IPS-18a (cell line): ENCODE data around the gene POFUT1.
A peak's percentile ranks its signal among the peaks of the same experiment; 100 is the strongest.
"Not testable (repeated sequence)": the region's sequence is repeated elsewhere in the genome, so short reads cannot be mapped to it uniquely, and the experiment has no call there.

Source experiments
- H3K27ac ChIP-seq: one replicate; pipeline ENCODE4 v1.5.1; 2013; ENCODE audit warnings: low read length
- H3K27me3 ChIP-seq: one replicate; pipeline ENCODE4 v1.6.1; 2013; ENCODE audit warnings: mild to moderate bottlenecking, low read length; ENCODE audit not compliant: control insufficient read depth, insufficient read depth
- H3K36me3 ChIP-seq: one replicate; pipeline ENCODE4 v1.6.1; 2013; ENCODE audit warnings: low read depth, low read length; ENCODE audit not compliant: control insufficient read depth
- H3K4me1 ChIP-seq: one replicate; pipeline ENCODE4 v1.6.1; 2013; ENCODE audit warnings: low read depth, low read length; ENCODE audit not compliant: control insufficient read depth
- H3K4me3 ChIP-seq: one replicate; pipeline ENCODE4 v1.5.1; 2013; ENCODE audit warnings: low read length
- H3K9ac ChIP-seq: one replicate; pipeline ENCODE4 v1.6.1; 2013; ENCODE audit warnings: mild to moderate bottlenecking, low read length, moderate library complexity
- H3K9me3 ChIP-seq: one replicate; pipeline ENCODE4 v1.6.1; 2013; ENCODE audit warnings: low read depth, low read length; ENCODE audit not compliant: control insufficient read depth

POFUT1 gene

DNA sequence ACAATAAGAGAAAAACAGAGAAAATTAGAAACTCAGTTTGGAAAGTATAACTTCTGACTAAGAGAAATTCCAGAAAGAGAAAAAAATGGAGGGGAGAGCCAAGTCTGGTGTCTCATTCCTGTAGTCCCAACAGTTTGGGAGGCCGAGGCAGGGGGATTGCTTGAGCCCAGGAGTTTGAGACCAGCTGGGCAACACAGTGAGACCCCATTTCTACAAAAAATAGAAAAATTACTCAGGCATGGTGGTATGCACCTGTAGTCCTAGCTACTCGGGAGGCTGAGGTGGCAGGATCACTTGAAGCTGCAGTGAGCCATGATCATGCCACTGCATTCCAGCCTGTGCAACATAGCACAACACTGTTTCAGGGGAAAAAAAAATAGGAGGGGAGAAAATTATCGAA, 66.7 kb downstream of the POFUT1 start:
- Histone ChIP-seq H3K9me3 (no peaks in the 10 kb centered on the region), H3K9ac (no peak overlapping the region), H3K4me3 (no peak overlapping the region), H3K27me3 (no peaks in the 10 kb centered on the region), H3K36me3 (no peaks in the 10 kb centered on the region), H3K27ac (no peak overlapping the region), H3K4me1 (no peaks in the 10 kb centered on the region)

- not testable (repeated sequence) for H3K27ac ChIP-seq, H3K9me3 ChIP-seq, H3K4me3 ChIP-seq, H3K9ac ChIP-seq, H3K27me3 ChIP-seq, H3K4me1 ChIP-seq, H3K36me3 ChIP-seq
Observed at GRCh38 chr20:32275163-32275562, 67.5 kb downstream of the POFUT1 start.

GRCh38 chr20:32277361-32278198, 69.9 kb downstream of the POFUT1 start, which contains the start of gene KIF3B:
KIF3B (plus strand) TSS chr20:32277651; CDS start chr20:32309778, 32,127 bp downstream.
- no peaks in the 10 kb centered on the region for H3K36me3 ChIP-seq
- H3K4me1 ChIP-seq = no peaks in the 10 kb centered on the region
- peak within 1 kb of the TSS; percentile 88 for H3K4me3 ChIP-seq
- no peak within 1 kb of the TSS for H3K27ac ChIP-seq
- no peaks in the 10 kb centered on the region for H3K9me3 ChIP-seq
- H3K9ac ChIP-seq = peak within 1 kb of the TSS; percentile 52
- H3K27me3 ChIP-seq = no peaks in the 10 kb centered on the region

DNA sequence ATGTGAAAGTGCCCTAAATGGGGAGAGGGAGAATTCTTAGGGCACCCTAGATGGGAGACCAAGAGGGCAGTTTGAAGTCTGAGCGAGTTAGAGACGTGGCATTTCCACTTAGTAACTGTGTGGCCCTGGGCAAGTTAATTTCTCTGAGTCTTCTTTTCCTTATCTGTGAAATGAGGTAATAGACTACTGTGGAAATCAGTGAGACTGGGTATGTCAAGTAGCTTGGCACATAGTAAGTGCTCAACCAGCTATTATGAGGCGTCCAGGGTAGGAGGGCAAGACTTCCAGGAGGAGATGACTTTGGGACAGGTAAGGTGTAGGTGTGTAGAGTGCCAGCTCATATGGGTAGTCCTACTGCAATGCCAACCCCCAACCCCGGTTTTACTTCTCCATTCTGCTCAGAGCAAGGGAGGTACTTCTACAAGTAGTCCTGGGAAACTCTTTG, 70.5 kb downstream of the POFUT1 start:
- H3K27ac ChIP-seq = no peak overlapping the region
- H3K4me1 ChIP-seq = no peaks in the 10 kb centered on the region
- peak overlapping the region; percentile 52 for H3K9ac ChIP-seq
- H3K36me3 ChIP-seq = no peaks in the 10 kb centered on the region
- H3K9me3 ChIP-seq = no peaks in the 10 kb centered on the region
- no peaks in the 10 kb centered on the region for H3K27me3 ChIP-seq
- H3K4me3 ChIP-seq = peak overlapping the region; percentile 88

GRCh38 chr20:32281711-32282110, 74.0 kb downstream of the POFUT1 start:
- Histone ChIP-seq H3K9me3 (no peaks in the 10 kb centered on the region), H3K27me3 (no peaks in the 10 kb centered on the region), H3K36me3 (no peaks in the 10 kb centered on the region), H3K4me3 (no peak overlapping the region), H3K9ac (no peak overlapping the region), H3K27ac (no peak overlapping the region), H3K4me1 (no peaks in the 10 kb centered on the region)

- Histone ChIP-seq H3K27me3 (no peaks in the 10 kb centered on the region), H3K36me3 (no peaks in the 10 kb centered on the region), H3K9ac (no peak overlapping the region), H3K9me3 (no peaks in the 10 kb centered on the region), H3K4me1 (no peaks in the 10 kb centered on the region), H3K27ac (no peak overlapping the region), H3K4me3 (no peak overlapping the region)
Observed at GRCh38 chr20:32282461-32282860, 74.8 kb downstream of the POFUT1 start.

- H3K9me3 ChIP-seq = no peaks in the 10 kb centered on the region
- no peaks in the 10 kb centered on the region for H3K36me3 ChIP-seq
- H3K27ac ChIP-seq = no peak overlapping the region
- no peak overlapping the region for H3K4me3 ChIP-seq
- no peaks in the 10 kb centered on the region for H3K27me3 ChIP-seq
- no peak overlapping the region for H3K9ac ChIP-seq
- H3K4me1 ChIP-seq = no peaks in the 10 kb centered on the region
Observed at GRCh38 chr20:32285082-32285620, 77.5 kb downstream of the POFUT1 start.

- Histone ChIP-seq H3K4me3 (no peak overlapping the region), H3K27me3 (no peaks in the 10 kb centered on the region), H3K4me1 (no peaks in the 10 kb centered on the region), H3K27ac (no peak overlapping the region), H3K36me3 (no peaks in the 10 kb centered on the region), H3K9me3 (no peaks in the 10 kb centered on the region), H3K9ac (no peak overlapping the region)
Observed at GRCh38 chr20:32285621-32286371, 78.1 kb downstream of the POFUT1 start.

GRCh38 chr20:32287231-32287638, 79.6 kb downstream of the POFUT1 start:
- H3K9me3 ChIP-seq = no peaks in the 10 kb centered on the region
- H3K27me3 ChIP-seq = no peaks in the 10 kb centered on the region
- H3K27ac ChIP-seq = no peak overlapping the region
- H3K4me3 ChIP-seq = no peak overlapping the region
- no peaks in the 10 kb centered on the region for H3K4me1 ChIP-seq
- H3K36me3 ChIP-seq = no peaks in the 10 kb centered on the region
- no peak overlapping the region for H3K9ac ChIP-seq
